AG10803 (cell line): Measurements from ENCODE around the gene PSPH.

Experiments used
- DNase-seq: peaks from one replicate; pipeline ENCODE4 v3.0.0; 2010; ENCODE audit warnings: low read depth
- H3K4me3 ChIP-seq: 2 replicates; pipeline ENCODE4 v1.5.1; 2011; ENCODE audit warnings: mild to moderate bottlenecking, low read length, control low read depth
- TF ChIP-seq, protein P1 (sequence below): conservative IDR thresholded peaks from 2 replicates; pipeline ENCODE4 v1.5.1; 2011; ENCODE audit warnings: mild to moderate bottlenecking, low read length, control low read depth, inconsistent platforms

PSPH gene

GRCh38 chr7:55965100-55965470 is 86.2 kb downstream of the PSPH start:
- DNase-seq, result peak; percentile 42
- peak overlapping the region; percentile 71 for H3K4me3 ChIP-seq
- TF ChIP-seq, protein P1, sequence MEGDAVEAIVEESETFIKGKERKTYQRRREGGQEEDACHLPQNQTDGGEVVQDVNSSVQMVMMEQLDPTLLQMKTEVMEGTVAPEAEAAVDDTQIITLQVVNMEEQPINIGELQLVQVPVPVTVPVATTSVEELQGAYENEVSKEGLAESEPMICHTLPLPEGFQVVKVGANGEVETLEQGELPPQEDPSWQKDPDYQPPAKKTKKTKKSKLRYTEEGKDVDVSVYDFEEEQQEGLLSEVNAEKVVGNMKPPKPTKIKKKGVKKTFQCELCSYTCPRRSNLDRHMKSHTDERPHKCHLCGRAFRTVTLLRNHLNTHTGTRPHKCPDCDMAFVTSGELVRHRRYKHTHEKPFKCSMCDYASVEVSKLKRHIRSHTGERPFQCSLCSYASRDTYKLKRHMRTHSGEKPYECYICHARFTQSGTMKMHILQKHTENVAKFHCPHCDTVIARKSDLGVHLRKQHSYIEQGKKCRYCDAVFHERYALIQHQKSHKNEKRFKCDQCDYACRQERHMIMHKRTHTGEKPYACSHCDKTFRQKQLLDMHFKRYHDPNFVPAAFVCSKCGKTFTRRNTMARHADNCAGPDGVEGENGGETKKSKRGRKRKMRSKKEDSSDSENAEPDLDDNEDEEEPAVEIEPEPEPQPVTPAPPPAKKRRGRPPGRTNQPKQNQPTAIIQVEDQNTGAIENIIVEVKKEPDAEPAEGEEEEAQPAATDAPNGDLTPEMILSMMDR, result no peak

DNA sequence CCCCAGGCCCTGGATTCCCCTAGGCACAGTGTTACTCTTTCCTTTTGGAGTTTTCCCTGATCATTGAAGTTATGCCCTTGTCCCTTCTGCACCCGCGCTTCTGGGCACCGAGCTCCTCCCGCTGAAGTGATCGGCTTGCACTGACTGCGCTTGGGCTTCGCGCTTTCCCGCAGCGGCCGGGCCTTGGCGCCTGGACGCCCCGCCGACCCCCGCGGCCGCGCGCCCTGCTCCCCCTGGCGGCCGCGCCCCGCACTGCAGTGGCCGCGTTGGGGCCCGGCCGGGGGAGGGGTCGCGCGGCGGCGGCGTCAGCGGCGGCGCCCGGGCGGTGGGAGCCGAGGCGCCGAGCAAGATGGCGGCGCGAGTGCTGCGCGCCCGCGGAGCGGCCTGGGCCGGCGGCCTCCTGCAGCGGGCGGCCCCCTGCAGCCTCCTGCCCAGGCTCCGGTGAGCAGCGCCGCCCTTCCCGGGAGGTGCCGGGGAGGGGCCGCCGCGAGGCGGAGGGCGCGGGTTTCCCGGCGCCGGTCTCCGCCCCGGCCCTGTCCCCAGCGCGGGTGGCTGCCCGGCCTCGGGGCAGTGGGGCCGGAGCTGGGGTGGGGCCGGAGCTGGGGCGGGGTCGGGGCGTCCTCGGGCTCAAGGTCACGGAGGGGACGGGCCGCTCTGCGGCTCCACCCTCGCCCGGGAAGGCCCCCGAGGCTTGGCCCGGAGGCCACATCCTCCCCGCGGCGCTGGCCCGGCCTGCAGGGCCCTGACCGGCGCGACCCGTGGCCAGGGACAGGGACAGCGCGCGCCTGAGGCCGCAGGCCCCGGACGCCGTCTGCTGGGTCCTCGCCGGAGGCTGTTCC is 86.8 kb downstream of the PSPH start, which contains the start of gene NIPSNAP2:
Gene NIPSNAP2, plus strand, starts transcription at position 325 of the 839 bp plus-strand sequence. Its CDS starts 25 bp downstream, at position 350.
- TF ChIP-seq, protein P1, result no peak; the same call in 1 of the 2 replicates
- H3K4me3 ChIP-seq, result peak within 1 kb of the TSS; percentile 71
- peak; percentile 66 for DNase-seq

- peak overlapping the region; percentile 70 for H3K4me3 ChIP-seq
- DNase-seq, result no peak
- TF ChIP-seq, protein P1, result no peak
Measured at GRCh38 chr7:55963584-55964168, 87.6 kb downstream of the PSPH start.

DNA sequence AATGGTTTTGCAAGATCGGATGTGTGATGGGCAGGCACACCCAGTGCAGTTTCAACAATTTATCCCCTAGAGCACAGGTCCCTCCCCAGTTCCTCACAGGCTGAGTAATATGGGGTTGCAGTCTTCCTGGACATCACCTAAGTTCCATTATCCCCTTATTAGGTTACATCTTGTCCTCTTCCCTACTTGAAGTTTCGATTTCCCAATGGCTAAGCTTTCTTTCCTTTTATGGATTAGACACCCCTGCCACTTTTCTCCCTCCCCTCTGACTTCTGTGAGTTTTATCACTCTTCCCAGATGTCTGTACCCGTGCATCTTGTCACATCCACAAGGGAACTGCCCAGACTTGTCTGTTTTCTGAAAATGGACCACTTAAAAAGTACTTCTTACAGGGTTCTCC is 89.2 kb downstream of the PSPH start:
- no peak overlapping the region for H3K4me3 ChIP-seq
- DNase-seq, result no peak
- TF ChIP-seq, protein P1, result no peak
